Thoracic aorta (tissue), 2 donors: ENCODE data around the gene TCN1. TPM values are rescaled to one million over a fixed set of nuclear protein-coding genes. Genes with fewer than 3 reads are reported as not detected.

Experiments
- ATAC-seq: fragments of 150-250 bp; one replicate; pipeline ENCODE4 v1.8.0; 2017; ENCODE audit warnings: low read depth; ENCODE audit not compliant: insufficient number of reproducible peaks, low FRiP score
- DNase-seq: peaks from one replicate; pipeline ENCODE4 v3.0.0-alpha.2; 2020; ENCODE audit warnings: low spot score
- H3K27ac ChIP-seq, 2 donors: fragments of 200-600 bp; sonication (generic); 1 replicate in 1 of 2; 2 replicates in 1 of 2; pipeline ENCODE4 v1.5.1; 2016; ENCODE audit warnings: mild to moderate bottlenecking in 2 of 2, moderate library complexity in 2 of 2
- H3K27me3 ChIP-seq: fragments of 200-600 bp; sonication (generic); replicated peaks from 2 replicates; pipeline ENCODE4 v1.6.0; 2016; ENCODE audit warnings: mild to moderate bottlenecking; ENCODE audit not compliant: insufficient read depth
- H3K36me3 ChIP-seq: fragments of 200-600 bp; sonication (generic); one replicate; pipeline ENCODE4 v1.5.1; 2016
- H3K4me1 ChIP-seq, 2 donors: fragments of 200-600 bp; sonication (generic); 1 replicate in 1 of 2; 2 replicates in 1 of 2; pipeline versions ENCODE4 v1.5.1 to v1.6.0; 2016; ENCODE audit warnings: low read depth in 2 of 2, mild to moderate bottlenecking in 1 of 2; ENCODE audit not compliant: control insufficient read depth in 1 of 2
- H3K4me3 ChIP-seq: fragments of 200-600 bp; sonication (generic); 2 replicates; pipeline ENCODE4 v1.5.1; 2016; ENCODE audit warnings: mild to moderate bottlenecking
- H3K9me3 ChIP-seq: fragments of 200-600 bp; sonication (generic); 2 replicates; pipeline ENCODE4 v1.5.1; 2016
- total RNA-seq, 2 donors: library from RNA; depleted of rRNA; stranded (reverse); fragments of >200 nt; gene quantifications; one replicate each; pipeline versions ENCODE4 v1.1.0 to v1.2.3, GENCODE V29; 2016
- TF ChIP-seq, protein P1 (sequence below): fragments of 200-600 bp; sonication (generic); IDR thresholded peaks from one replicate; pipeline ENCODE4 v1.5.1; 2019; ENCODE audit warnings: antibody characterized with exemption

Gene TCN1
- total RNA-seq, 2 donors from 2014 or later: not detected

DNA sequence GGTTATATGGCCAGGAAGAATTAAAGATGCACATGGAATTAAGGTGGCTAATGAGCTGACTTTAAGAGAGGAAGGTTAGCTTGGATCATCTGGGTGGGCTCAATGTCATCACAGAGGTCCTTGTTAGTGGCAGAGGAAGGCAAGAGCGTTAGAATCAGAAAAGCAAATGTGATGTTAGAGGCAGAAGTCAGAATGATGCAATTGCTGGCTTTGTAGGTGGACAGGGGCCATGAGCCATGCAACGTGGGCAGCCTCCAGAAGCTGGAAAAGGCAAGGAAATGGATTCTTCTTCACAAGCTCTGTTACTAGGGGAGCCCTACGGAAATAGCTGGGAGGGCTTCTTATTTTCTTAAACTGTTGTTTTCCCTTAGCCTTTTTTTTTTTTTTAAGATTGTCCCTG is 18.7 kb downstream of the TCN1 start:
- TF ChIP-seq, protein P1, sequence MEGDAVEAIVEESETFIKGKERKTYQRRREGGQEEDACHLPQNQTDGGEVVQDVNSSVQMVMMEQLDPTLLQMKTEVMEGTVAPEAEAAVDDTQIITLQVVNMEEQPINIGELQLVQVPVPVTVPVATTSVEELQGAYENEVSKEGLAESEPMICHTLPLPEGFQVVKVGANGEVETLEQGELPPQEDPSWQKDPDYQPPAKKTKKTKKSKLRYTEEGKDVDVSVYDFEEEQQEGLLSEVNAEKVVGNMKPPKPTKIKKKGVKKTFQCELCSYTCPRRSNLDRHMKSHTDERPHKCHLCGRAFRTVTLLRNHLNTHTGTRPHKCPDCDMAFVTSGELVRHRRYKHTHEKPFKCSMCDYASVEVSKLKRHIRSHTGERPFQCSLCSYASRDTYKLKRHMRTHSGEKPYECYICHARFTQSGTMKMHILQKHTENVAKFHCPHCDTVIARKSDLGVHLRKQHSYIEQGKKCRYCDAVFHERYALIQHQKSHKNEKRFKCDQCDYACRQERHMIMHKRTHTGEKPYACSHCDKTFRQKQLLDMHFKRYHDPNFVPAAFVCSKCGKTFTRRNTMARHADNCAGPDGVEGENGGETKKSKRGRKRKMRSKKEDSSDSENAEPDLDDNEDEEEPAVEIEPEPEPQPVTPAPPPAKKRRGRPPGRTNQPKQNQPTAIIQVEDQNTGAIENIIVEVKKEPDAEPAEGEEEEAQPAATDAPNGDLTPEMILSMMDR: no peak
- DNase-seq (no peak), ATAC-seq (no peak)
- no peaks in the 10 kb centered on the region for H3K36me3 ChIP-seq
- no peaks in the 10 kb centered on the region for H3K4me1 ChIP-seq
- H3K27me3 ChIP-seq: no peaks in the 10 kb centered on the region
- no peaks in the 10 kb centered on the region for H3K9me3 ChIP-seq
- H3K4me3 ChIP-seq: no peak overlapping the region
- no peak overlapping the region for H3K27ac ChIP-seq

DNA sequence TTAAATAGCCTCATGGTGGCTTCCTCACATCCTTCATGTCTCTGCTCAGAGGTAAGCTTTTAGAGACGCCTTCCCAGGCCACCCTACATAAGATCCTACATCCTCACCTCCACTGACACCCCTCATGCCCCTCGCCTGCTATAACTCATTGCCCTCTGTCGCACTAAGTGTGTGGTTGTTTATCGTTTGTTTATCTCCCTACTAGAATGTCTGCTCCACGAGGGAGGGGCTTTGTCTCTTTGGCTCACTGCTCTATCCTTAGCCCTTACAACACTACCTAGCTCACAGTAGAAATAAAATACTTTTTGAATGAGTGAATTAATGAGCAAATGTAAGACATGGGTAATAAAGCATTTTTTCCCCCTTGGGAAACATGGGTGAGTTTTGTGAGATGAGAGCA is 19.7 kb downstream of the TCN1 start:
- ATAC-seq: no peak
- TF ChIP-seq, protein P1: no peak
- no peaks in the 10 kb centered on the region for H3K27me3 ChIP-seq
- no peak for DNase-seq
- no peak overlapping the region for H3K4me3 ChIP-seq
- no peak overlapping the region for H3K27ac ChIP-seq
- no peaks in the 10 kb centered on the region for H3K4me1 ChIP-seq
- H3K36me3 ChIP-seq: no peaks in the 10 kb centered on the region
- H3K9me3 ChIP-seq: no peaks in the 10 kb centered on the region

DNA sequence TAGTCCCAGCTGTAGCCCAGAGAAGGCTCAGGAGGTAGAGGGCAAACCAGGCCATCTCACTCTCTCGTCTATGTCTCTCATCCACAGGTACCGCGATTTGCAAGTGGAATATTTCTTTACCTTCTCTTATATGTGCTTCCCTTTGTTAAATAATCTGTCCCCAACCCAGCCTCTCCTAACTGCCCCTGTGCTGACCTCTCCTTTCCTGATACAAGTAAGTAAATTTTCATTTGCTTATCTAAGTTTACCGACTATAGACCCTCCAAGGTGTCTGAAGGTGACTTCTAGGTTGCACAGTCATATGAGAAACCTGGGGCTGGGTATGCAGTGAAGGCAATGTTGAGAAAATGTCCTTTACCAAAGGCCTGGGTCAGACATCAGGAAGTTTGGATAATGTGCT is 20.9 kb downstream of the TCN1 start, which contains the start of gene CBLIF:
Gene CBLIF, minus strand, starts transcription at position 101 of the 400 bp plus-strand sequence. Its CDS starts 46 bp downstream, at position 55.
- Histone ChIP-seq H3K4me3 (no peak within 1 kb of the TSS), H3K36me3 (no peaks in the 10 kb centered on the region), H3K4me1 (no peaks in the 10 kb centered on the region), H3K9me3 (no peaks in the 10 kb centered on the region), H3K27me3 (no peaks in the 10 kb centered on the region), H3K27ac (no peak within 1 kb of the TSS)
- ATAC-seq: no peak
- TF ChIP-seq, protein P1: no peak
- no peak for DNase-seq

DNA sequence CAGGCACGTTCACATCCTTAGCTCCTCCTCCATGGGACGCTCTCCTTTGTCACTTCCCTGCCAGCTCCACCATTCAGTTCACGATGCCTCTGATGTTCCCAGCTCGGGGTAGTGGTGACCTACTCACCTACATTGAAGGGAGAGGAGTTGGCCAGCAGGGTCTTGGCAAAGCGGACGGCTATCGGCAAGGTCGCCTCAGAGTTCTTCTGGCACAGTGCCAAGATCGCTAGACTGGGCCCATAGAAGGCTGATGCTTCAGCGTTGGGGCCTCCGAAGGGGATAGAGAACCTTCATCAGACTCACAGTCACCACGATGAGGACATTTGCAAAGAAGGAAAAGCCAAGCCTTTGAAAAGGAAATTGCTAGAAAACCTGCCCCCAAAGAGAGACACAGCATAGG is 24.0 kb downstream of the TCN1 start:
- DNase-seq: no peak
- no peaks in the 10 kb centered on the region for H3K36me3 ChIP-seq
- no peak overlapping the region for H3K4me3 ChIP-seq
- TF ChIP-seq, protein P1: no peak
- H3K27me3 ChIP-seq: no peaks in the 10 kb centered on the region
- H3K4me1 ChIP-seq: no peaks in the 10 kb centered on the region
- H3K27ac ChIP-seq: no peak overlapping the region
- H3K9me3 ChIP-seq: no peaks in the 10 kb centered on the region
- no peak for ATAC-seq

DNA sequence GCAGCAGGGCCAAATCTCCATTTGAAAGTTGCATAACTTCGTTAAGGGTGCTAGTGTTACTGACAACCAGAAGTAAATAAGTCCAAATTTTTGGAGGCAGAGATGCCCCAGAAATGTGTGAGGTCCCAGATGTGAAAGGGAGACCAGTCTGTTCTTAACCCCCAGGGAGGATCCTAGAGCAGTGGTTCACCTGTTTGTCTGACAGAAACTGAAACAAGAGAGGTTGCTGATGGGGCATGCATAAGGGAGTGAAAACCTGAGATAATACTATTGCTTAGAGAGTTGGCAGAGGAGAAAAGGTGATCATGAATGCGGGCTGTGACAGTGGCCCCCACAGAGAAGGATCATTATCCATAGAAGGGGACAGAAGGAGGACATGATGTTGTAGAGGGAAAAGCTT is 24.8 kb downstream of the TCN1 start:
- H3K27ac ChIP-seq: no peak overlapping the region
- H3K9me3 ChIP-seq: no peaks in the 10 kb centered on the region
- no peaks in the 10 kb centered on the region for H3K4me1 ChIP-seq
- no peak for DNase-seq
- H3K27me3 ChIP-seq: no peaks in the 10 kb centered on the region
- no peak for ATAC-seq
- H3K36me3 ChIP-seq: no peaks in the 10 kb centered on the region
- TF ChIP-seq, protein P1: no peak
- no peak overlapping the region for H3K4me3 ChIP-seq
